GM21447 (cell line): ENCODE data around the gene MSH2.

Experiments
- ATAC-seq: cut with Tn5 transposase; IDR thresholded peaks from one replicate; pipeline ENCODE4 v1.9.1; 2021; ENCODE audit not compliant: unreplicated experiment

The MSH2 gene

DNA sequence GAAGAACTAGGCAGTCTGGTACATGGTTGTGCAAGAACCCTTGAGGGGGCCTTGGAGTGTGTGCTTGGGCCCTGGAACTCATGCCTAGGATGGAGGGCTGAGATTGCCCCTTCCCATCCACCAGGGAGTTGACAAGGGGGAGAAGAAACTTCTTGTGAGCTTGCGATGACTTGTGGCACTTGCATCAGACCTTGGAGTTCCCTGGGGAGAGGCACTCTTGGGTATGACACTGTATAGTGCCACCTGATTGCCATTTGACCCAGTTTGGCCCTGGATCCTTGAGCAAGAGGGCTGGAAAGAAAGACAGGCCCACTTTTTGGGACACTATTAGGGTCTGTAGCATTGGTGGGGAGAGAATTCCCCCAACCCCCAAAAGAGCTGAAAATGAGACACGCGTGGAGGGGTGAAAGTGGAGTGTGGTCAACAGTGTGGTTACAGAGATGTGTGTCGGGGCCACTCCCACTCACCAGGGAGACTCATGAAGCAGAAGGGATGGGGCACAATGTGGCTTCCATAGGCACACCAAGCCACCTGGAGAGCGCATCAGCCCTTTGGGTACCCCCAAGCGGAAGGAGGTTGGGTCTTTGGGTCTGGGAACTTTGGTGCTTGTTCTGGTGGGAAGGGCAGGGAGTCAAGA lies 101.3 kb downstream of the MSH2 start:
- ATAC-seq, result no peak

DNA sequence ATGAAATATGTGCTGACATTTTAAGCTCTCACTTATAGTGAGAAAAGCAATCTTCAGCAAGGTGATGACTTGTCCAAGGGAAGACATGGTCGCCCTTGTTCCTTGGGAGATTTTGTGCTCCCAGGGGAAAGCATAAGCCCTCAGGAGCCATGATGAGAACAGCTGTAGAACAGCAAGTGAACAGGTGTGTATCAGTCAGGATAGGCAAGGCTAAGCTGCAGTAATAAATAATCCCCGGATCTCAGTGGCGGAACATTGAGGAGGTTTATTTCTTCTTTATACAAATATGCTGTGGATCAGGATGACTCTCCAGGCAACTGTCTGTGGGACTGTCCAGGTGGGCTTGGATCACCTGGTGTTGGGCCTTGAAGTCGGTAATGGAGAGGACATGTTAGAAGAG lies 103.1 kb downstream of the MSH2 start:
- ATAC-seq, result no peak

DNA sequence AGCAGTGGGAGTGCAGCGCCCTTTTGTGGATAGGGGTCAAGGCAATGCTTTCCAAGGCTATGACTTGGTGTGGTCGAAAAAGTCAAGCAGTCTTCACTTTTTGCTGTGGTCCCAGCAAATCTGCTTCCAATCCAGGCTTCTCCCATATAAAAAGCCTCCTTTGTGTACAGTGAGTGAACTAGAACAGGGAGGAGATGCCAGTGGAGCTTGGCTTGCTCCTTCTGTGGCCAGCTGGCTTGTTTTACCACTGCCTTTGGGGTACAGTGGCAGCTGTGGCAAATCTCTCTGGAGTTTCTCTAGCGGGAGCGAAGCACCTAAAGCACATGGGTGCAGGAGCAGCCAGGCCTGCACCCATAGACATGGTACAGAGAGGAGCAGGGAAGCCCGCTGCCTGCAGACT lies 103.5 kb downstream of the MSH2 start:
- no peak for ATAC-seq

DNA sequence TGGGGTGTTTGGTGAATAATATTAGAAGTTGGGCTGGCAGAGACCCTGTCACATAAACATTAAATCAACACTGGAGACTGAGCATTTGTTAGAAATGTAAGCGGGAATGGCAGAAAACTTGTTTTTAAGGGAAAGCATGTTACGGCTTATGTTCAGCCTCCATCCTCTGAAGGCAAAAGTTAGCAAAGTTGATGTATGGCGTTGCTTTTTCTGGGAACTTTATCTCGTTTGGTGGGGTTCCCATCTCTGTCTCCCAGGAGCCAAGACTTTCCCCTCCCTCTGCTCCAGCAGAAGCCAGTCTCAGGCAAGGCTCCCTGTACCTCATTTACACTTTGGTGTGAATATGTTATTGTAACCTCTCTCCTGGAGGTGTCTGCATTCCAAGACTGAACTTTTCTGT lies 105.1 kb downstream of the MSH2 start:
- no peak for ATAC-seq

DNA sequence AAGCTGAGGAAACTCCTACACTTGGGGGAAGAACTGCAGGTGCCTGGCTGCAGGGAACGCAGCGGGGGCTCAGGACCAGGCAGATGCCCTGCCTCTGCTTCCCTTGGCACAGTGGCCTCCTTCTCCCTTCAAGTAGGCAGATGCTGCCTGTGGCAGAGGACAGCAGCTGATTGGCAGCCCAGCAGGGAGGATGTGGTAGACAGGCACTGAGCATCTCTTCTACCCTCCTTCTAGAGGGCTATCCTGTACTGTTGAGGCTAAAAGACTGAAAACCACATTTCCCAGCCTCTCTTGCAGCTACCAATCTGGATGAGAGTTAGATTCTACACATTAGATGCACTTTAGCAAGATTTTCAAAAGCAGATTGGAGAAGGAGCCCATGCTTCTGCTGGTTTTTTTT lies 105.7 kb downstream of the MSH2 start:
- ATAC-seq, result no peak

DNA sequence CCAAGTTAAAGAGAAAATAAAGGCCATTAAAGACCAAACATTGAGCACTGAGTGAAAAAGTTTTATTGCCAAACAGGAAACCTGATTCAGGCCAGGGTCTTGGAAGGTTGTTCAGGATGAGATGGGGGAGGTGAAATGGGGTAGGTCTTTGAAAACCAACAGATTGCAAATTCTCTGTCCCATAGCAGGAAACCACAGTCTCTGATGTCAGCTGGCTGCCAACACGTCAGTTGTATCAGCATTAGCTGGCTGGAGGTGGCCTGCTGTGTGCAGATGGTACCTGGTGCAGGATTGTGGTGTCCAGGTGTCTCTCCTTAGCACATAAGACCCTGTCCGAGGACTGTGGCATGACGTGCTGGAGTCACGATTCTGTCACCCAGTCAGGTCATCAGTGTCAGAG lies 106.3 kb downstream of the MSH2 start:
- no peak for ATAC-seq

DNA sequence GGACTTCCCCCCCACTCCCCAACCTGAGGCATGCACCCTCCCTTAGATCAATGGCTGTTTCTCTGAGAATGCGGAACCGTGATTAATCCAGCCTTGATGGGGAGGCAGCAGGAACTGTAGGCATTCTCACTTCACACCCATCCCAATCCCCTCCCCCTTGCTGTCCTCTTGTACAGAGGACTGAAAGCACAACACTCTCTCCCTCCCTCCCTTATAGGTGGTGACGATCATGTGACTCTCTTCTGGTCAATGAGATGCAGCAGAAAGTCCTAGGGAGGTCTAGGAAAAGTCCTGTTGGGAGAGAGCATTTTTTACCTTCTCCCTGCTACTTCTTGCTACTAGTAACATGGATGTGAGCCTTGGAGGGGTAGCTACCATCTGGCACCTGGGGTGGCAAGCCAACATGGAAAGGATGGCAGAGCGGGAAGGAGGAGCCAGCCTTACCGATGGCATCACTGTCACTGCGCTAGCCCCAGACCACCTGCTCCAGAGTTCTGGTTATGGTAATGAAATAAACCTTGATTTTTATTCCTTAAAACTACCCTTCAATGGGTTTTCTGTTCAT lies 106.9 kb downstream of the MSH2 start:
- no peak for ATAC-seq

DNA sequence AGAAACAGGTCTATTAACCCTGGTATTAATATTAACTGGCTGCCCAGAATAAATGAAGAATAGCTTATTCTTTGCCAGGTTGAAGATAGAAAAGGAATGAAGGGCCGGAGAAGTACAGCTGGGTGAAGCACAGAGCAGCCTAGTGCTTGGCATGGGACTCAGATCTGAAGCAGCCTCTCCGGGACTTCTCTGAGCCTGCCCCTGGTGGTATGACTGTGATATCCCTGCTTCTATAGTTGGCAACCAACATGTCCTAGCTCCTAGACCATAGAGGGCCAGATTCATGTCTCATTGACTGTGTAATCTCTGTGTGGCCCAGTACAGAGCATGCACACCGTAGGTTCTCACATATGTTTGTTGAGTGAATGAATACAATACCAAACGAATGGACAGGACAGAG lies 107.8 kb downstream of the MSH2 start:
- ATAC-seq, result no peak

DNA sequence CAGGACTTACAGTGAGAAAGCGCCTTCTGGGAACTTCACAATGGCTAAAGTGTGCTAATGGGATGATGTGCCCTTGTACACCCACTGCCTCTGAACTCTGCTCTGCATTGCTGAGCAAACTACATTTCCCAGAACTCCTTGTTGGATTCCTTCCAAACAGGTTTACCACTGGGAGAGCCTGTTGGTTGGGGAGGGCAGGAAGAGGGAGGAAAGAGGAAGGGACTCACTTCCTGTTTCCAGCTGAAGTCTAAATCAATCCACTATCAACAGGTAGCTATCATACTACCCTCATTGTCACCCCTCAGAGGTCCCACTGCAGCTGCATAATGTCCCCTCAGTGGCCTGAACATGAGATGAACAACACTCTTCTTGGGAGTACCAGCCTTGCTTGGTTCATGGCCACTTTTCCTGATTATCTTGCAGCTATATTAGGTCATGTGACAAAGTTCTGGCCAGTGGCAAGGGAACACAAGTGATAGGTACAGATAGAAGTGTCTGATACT lies 109.7 kb downstream of the MSH2 start:
- no peak for ATAC-seq

DNA sequence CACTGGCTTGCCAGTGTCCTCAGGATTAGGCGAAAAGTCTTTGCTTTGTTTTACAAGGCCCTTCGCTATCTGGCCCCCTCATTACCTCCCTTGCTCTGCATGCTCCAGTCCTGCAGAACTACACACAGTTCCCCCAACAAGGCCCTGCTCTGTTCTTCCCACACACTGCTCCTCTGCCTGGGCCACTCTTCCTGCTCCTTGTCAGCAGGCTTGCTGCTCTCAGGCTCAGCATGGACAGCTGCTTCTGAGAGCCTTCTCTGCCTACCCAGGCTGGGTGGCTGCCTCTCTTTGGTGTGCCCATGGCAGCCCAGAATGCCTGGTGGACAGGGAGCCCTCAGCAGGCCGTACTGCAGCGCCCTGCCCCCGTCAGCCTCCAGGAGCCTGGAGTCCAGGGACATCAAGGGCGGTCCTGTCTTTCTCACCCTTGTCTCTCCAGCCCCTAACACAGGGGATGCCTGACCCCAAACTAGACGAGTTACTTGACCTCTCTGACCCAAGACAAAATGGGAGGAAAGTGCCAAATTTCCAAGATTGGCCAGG lies 111.1 kb downstream of the MSH2 start:
- ATAC-seq, result no peak

DNA sequence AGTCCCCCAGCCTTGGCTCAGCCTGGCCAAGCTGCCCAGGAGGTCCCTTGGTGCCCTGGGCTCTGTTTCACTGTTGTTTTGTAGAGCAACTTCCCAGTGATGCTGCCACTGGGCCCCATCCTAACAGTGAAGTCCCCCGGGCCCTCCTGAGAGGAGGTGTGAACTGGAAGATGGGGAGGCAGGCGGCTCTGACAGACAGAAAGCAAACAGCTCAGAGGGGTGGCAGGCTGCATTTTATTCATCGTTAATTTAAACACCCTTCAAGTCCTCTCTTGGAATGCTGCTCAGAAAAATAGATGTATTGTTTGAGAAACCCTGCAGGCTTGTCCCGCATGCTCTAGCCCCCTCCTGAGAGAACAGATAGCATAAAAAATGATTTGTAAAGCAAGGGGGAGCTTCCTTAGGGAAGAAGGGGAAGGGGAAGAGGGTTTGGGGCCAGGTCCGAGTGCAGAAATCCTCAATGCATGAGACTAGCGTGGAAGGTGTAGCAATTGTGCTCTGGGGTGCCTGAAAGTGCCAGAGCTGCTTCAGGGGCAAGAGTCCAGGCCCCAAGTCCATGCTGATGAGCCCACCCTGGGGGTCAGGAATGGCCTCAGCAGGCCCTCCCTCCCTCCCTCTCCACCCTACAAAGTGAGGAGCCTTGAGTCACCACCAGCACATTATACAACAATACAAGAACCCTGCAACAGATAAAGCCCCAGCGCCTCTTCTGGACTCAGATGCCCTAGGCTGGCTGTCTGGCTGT lies 113.6 kb downstream of the MSH2 start:
- no peak for ATAC-seq

DNA sequence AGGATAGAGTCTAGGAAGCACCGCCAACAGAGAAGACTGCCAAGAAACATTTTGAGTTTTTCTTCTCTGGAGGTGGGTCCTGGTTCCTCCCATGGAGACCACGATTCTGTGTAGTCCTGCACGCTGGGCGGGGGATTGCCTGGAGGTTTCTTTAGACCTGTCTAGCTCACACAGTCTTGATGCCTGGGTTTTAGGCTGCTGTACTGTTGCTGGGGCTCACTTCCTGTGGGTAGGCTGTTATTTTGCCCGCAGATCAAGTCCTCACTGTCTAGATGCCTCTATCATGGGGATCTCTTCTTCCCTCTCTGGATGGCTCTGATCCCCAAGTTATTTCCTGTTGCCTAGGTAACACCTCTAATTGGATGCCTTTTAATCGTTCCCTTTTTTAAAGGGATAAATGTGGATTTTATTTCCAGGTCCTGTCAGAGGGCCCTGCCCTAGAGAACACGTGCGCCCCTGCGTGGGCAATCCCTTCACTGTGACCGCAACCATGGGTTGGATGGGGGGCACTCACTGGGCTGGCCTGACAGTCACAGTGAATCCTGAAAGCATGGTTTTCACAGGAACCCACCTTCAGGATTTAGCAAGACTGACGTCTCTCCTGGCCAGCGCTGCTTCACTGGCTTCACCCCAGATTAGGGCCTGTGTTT lies 115.7 kb downstream of the MSH2 start:
- no peak for ATAC-seq

DNA sequence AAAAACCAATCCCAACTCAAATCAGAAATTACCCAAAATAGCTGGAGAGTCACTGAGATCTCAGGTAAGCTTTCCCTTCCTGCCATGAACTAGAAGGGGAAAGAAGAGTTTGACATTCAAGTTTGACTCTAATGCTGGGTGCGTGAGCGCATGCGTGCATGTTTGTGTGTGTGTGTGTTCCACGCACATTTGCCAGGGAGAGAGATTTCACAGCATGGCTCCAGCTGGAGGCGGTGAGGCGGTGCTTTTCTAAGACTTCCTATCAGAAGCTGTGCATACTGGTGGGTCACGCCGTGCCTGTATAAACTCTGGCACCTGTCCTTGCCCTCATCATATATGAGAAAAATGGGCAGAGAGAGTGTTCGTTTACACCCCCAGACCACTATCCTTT lies 116.2 kb downstream of the MSH2 start:
- no peak for ATAC-seq

DNA sequence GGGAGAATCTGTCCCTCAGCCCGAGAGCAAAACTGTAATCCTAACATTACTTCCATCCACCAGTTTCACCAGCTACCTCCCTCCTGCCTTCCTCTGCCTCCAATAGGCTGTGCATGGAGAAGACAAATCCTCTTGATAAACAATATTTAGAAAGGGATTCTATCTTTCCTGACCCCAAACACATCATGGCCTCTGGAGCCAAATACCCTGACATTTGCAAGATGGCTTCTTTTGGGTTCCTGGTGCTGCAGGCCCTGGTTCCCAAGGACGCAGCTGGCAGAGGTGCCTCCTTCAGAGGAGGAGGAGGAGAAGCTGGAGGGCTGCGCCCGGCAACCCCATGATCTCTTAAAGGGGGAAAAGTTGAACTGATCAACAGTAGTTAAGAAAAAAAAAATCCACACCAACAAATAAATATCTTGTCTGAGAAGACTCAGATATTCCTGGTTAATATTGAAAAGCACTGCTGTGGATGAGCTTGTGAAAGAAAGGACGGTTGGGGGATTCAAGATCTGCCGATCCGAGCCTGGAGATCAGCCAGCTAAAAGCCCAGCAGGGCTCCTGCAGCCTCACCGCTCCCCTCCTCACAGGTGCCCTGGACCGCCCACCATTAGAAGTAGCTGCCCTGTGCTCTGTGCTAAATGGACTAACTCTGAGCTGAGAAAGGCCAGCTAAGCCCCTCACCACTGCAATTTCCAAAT lies 116.8 kb downstream of the MSH2 start:
- ATAC-seq, result no peak

DNA sequence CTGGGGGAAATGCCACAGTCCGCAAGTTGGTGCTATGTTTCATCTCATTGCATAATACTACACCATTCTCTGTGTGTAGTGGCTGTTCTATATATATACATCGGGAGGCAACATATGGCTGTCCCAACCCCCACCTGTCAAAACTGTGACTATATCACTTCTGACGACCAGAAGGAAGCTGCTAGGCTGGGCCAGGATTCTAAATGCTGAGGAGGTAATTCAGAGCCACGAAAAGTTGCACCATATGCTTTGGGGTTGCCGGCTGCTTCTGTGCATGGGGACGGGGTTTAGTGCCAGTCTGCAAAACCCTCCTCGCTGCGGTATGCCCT lies 117.3 kb downstream of the MSH2 start:
- no peak for ATAC-seq

DNA sequence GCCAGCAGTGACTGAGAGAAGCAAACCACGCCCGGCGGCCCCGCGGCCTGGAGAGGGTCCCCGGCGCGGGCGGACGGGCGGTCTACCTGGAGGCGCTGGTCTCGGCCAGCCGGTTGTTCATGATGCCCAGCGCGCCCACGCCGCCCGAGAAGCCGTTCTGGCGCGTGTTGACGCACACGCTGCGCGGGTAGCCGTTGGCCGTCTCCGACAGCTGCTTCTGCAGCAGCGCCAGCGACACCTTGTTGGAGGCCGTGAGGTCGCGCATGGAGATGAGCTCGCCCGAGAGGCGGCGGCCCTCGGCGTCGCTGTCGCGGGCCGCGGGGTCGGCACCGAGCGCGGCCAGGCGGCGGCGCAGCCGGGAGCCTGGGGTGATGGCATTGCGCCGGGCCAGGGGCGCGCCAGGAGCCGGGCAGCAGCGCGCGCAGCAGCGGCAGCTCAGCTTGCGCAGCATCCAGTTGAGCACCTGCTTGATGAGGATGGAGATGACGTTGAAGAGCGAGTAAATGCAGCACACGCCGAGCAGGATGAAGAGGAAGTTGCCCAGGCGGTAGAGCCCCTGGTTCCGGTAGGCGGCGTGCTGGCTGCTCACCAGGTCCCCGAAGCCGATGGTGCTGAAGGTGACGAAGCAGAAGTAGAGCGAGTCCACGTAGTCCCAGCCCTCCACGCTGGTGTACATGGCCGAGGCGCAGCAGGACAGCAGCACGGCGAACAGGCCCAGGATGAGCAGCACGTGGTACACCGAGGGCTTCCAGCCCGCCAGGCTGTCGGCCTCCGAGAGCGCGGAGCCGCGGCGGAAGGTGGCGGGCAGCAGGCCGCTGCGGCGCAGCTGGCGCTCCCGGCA lies 118.1 kb downstream of the MSH2 start:
- ATAC-seq, result peak; percentile 84

DNA sequence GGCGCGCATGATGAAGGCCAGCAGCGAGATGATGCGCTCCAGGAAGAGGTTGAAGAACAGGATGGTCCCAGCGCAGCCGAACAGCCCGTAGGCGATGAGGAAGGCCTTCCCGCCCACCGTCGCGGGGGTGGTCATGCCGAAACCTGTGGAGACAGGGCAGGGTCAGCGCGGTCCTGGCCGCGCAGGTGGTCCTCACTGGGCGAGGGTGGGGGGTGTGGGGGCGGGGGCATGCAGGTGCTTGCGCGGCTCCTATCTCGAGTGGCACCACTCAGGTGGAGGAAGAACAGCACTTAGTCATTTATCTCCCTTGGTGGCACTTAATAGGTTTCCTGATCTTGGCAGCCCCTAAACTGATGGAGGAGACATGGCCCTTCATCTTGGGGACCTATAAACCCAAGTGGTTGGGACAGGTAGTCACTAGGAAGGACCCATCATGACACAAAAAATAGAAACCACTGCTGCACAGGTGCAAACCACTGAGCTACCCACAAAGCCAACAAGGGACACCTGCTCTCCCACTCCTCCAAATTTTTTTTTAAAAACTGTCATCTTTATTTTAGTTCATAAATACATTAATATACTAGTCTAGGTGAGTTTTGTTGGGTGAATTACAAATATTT lies 118.8 kb downstream of the MSH2 start:
- ATAC-seq, result no peak

DNA sequence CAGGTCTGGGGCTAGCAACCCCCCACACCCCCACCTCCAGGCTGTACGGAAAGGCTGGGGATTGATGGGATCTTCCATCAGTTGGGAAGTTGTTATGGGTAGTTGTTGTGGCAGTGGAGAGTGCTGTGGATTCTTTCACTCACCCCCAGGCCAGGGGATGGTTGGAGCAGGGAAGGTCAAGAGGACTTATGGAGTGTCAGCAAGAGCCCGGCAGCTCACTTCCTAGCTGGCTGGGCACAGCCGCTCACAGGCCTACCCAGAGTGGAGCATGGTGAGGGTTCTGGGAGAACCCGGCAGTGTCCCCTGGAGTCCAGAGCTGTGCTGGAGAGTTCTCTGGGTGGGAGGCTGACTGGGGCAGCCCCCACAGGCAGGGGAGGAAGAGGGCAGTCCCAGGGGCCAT lies 122.2 kb downstream of the MSH2 start:
- no peak for ATAC-seq

DNA sequence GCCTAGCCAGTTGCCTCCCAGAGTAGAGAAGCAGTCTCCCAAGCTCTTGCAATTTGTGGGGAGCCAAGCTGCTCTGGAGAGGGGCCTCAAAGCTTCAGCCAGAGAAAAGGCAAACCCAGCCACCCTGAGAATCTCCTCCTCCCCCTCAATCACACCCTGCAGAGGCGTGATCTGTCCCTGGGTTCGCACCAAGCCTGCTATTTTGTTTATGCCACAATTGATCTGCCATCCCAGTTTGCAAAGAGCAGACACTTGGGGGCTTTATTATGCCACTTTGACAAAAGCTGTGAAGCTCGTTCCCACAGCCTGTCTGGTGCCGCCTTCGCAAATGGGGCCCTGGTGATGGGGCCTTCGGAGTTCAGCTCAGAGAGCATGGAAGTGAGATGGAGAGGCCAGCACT lies 125.5 kb downstream of the MSH2 start:
- no peak for ATAC-seq

DNA sequence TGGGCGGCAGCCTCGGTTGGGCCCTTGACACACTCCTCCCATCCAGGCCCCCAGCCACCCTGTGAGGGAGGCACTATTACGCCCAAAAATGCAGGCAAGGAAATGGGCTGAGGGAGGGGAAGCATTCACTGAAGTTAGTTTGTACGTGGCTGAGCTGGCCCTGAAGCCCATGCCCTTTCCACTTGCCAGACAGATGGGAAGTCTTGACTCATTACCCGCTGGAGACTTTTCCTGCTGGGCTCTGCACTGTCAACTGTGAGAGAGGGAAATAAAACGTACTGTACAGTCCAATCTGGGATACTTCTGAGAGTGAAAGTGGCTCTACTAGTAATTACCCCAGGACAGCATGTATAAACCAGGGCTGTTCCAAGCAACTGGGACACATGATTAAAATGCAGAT lies 125.9 kb downstream of the MSH2 start:
- no peak for ATAC-seq
